ENCODE results near the gene PPP6R1.

PPP6R1 gene

GRCh38 chr19:55299991-55300390 lies 41.2 kb upstream of the PPP6R1 start:
- DNase-seq (ENCODE audit: low spot score) = no peak
- ChIA-PET CTCF (interaction anchor here (3.4 kb wide), 1 partner anchor 84 kb away, joined by 21 read pairs; the partner anchor contains the start of gene TMEM238), POLR2A (ENCODE audit: low non-redundant PET) (no interaction called here)
- H3K27ac ChIP-seq = no peak overlapping the region
- no peak for TF ChIP-seq CTCF (conservative IDR thresholded peaks at IDR 0.05; ENCODE audit: low read depth)

- no peak for TF ChIP-seq CTCF (conservative IDR thresholded peaks at IDR 0.05; ENCODE audit: low read depth)
- ChIA-PET CTCF (interaction anchor here (1.1 to 1.3 kb wide), 2 partner anchors 15 to 86 kb away, joined by 3 read pairs; no protein-coding TSS in a partner anchor), POLR2A (ENCODE audit: low non-redundant PET) (no interaction called here)
- H3K27ac ChIP-seq = no peak overlapping the region
- no peak for DNase-seq (ENCODE audit: low spot score)
These were observed 38.5 kb upstream of the PPP6R1 start for GRCh38 chr19:55297267-55297666.

GRCh38 chr19:55289117-55289796 lies 30.4 kb upstream of the PPP6R1 start:
- H3K27ac ChIP-seq = peak overlapping the region; percentile 39
- POLR2A ChIA-PET (ENCODE audit: low non-redundant PET) = no interaction called here
- TF ChIP-seq CTCF (conservative IDR thresholded peaks at IDR 0.05; ENCODE audit: low read depth) = no peak
- no peak for DNase-seq (ENCODE audit: low spot score)
- CTCF ChIA-PET = interaction anchor here (0.6 kb wide), 1 partner anchor 12 kb away, joined by 4 read pairs; no protein-coding TSS in a partner anchor

- CTCF ChIA-PET = interaction anchor here (0.7 kb wide), 1 partner anchor 97 kb away, joined by 3 read pairs; the partner anchor contains the start of gene TMEM238
- peak overlapping the region; percentile 30 for H3K27ac ChIP-seq
- no peak for TF ChIP-seq CTCF (conservative IDR thresholded peaks at IDR 0.05; ENCODE audit: low read depth)
- DNase-seq (ENCODE audit: low spot score) = no peak
- POLR2A ChIA-PET (ENCODE audit: low non-redundant PET) = no interaction called here
These were observed 28.7 kb upstream of the PPP6R1 start for GRCh38 chr19:55287361-55288079.

- peak overlapping the region; percentile 71 for H3K27ac ChIP-seq
- no peak for DNase-seq (ENCODE audit: low spot score)
- no peak for TF ChIP-seq CTCF (conservative IDR thresholded peaks at IDR 0.05; ENCODE audit: low read depth)
- ChIA-PET POLR2A (ENCODE audit: low non-redundant PET) (no interaction called here), CTCF (no interaction called here)
These were observed 26.5 kb upstream of the PPP6R1 start for GRCh38 chr19:55285229-55285890.

- ChIA-PET POLR2A (ENCODE audit: low non-redundant PET) (no interaction called here), CTCF (no interaction called here)
- no peak for TF ChIP-seq CTCF (conservative IDR thresholded peaks at IDR 0.05; ENCODE audit: low read depth)
- H3K27ac ChIP-seq = peak overlapping the region; percentile 71
- no peak for DNase-seq (ENCODE audit: low spot score)
These were observed 25.7 kb upstream of the PPP6R1 start for GRCh38 chr19:55284405-55285058.
